ENCODE measurements around the gene CCNG2.
"Not testable (repeated sequence)": the region's sequence is repeated elsewhere in the genome, so short reads cannot be mapped to it uniquely, and the experiment has no call there.

The CCNG2 gene, protein sequence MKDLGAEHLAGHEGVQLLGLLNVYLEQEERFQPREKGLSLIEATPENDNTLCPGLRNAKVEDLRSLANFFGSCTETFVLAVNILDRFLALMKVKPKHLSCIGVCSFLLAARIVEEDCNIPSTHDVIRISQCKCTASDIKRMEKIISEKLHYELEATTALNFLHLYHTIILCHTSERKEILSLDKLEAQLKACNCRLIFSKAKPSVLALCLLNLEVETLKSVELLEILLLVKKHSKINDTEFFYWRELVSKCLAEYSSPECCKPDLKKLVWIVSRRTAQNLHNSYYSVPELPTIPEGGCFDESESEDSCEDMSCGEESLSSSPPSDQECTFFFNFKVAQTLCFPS

DNA sequence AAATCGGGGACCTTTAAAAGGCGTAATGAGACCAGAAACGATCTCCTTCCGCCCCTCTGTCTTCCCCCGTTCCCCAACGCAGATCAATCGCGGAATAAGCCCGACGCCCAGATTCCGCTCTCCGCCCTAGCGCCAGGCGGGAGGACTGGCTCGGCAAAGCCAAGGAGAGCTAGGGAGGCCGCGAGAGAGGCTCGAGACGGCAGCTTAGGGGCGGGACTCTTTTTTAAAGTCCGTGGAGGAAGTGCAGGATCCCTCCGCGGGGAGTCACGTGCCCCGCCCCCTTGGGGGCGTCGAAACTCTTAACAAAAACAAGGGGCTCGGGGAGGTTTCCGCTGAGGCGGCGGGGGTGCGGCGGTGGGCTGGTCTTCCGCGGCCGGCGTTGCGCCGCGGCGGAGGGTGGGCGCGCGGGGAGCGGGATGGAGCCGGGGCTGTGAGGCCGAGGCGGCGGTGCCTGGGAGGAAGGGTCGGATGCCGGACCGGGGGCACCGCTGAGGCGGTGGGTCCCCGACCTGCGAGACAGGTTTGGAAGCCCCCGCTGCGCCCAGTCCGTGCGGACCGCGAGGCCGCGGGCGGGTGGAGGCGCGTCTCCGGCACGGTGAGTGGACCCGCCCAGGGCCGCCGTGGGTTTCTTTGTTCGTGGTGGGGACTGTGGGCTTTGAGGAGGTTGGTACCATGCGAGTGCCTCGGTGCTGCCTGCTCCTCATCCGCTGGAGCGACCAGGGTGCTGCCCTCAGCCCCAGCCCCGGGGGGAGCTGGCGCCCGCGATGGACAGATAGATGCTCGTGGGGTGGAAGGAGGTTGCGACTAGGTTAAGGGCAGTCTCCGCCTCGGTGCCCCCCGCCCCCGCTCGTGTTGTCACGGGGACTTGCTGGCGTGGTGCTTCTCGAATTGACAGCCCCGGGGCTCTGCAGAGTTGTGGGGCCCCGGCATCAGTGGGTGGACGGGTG, at the start of gene CCNG2:
Gene CCNG2 (plus strand): TSS at position 296 of the 947 bp plus-strand sequence. CDS start 1,326 bp downstream, outside the sequence.
- peak; percentile 48 to 98 (median 85) for DNase-seq

DNA sequence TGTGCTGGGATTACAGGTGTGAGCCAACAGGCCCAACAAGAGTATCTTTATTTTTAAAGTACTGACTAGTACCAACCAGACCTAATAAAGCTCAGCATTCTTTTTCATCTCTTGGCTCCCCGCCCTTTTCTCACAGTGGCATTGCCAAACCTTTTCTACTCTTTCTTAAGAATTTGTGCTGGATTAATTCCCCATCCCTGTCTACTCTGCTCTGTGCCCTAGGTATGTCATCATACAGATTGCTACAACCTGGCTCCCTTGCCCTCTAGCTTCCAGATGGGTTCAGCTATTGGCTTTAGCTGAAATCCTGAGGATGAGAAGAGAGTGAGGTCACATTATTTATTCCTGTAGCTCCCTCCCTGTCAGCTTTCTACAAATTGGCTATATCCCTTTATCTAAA, 46.3 kb upstream of the CCNG2 start:
- DNase-seq = no peak

DNA sequence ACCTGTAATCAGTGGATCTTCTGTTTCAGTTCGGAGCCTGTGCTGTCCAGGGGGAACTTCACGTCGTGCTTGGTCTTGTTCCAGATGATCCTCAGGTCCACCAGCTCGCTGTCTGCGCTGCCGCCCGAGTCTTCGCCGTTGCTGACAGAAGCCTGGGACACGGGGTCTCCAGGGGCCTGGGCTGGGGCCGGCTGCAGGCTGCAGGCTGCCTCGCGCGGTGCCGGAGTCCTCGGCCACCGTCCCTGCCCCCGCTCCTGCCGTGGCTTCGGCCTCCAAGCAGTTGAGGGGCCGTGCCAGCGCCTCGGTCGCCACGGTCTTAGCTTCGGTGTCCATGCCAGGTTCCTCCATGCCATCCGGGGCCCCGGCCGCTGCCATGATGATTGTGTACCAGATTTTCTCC, 43.9 kb upstream of the CCNG2 start:
- DNase-seq = no peak

DNA sequence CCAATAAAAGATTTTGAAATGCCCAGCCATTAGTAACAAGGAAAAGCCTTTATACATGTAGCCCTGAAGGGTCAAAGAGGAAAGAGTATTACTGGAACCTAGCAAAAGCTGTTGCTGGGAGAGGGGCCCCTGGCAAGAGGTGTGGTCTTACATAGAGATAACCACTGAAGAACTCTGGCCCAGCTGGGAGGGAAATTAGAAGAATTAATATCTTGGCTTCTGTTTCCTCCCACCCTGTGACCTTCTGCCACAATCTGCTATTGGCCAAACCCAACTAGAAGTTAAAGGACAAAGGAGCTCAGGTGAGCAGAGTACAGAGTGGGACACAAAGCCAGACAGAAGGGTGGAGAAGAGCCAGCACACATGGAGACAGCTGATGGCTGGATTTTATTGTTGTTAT, 39.3 kb upstream of the CCNG2 start:
- DNase-seq = no peak

DNA sequence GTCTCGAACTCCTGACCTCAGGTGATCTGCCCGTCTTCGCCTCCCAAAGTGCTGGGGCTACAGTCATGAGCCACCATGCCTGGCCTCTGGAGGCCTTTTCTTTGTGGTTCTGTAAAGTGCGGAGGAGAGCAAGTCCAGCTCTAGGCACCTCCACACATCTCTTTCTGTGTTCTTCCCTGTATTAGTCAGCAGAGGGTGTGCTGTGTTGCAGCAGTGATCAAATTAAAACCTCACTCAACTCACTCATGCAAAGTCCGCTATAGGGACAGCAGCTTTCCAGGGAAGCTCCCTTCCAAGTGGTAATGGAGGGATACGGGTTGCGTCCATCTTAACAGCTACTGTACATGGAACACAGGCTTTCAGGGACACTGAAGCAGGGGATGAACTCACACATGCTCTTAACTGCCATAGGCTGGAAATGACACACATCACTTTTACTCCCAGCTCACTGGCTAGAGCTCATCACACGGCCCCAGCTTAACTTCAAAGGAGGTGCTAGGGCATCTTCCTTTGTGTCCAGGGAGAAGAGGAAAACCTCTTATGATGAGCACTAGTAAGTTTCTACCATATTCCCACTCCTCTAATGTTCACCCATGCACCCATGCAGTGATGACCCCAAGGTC, 36.0 kb upstream of the CCNG2 start:
- peak in 1 of 51 donors; percentile 1 for DNase-seq

DNA sequence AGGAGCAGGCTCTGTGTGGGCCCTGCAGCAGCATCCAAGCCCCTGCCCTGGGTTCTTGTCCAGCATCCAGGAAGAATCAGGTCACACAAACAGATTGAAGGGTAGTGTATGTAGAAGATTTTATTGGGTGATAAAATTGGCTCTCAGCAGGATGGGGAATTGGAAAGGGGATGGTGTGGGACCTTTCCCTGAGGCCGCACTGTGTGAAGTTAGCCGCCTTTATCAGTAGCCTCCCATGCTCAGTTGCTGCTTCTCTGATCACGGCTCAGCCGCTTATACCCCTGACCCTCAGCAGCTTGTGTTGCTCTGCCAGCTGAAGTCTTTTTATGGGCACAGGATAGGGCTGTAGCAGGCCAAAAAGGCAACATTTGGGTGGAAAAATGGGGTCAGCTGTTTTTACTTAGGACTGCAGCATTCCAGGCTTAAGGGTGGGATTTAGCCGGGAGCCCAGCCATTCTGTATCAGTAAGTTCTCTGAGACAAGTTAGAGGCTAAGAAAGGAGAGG, 35.2 kb upstream of the CCNG2 start:
- no peak for DNase-seq

DNA sequence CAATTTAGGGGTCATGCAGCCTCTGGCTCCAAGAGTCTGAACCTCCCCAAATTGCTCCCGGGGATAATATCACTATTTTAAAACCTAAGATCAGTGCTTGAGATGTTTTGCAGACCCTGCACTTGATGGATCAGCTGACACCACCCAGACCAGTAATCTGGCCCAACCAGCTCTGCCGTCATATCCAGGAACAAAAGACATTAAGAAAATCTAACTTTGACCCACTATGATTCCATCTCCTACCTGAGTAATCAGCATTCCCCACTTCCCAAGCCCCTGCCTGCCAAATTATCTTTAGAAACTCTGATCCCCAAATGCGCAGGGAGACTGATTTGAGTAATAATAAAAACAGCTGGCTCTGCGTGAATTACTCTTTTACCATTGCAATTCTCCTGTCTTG, 34.4 kb upstream of the CCNG2 start:
- no peak for DNase-seq

DNA sequence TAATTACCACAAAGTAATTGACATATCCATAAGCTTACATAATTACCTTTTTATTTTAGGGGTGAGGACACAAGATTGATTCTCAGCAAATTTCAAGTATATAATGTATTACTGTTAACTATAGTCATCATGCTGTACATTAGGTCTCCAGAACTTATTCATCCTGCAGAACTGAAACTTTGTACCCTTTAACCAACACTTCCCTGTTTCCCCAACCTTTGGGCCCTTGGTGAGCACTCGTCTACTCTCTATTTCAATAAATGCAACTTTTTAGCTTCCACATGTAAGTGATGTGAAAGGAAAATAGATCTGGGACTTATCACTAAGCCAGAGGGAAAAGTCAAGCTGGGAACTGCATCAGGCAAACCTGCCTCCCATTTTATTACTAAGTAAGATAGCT, 33.6 kb upstream of the CCNG2 start:
- no peak for DNase-seq

DNA sequence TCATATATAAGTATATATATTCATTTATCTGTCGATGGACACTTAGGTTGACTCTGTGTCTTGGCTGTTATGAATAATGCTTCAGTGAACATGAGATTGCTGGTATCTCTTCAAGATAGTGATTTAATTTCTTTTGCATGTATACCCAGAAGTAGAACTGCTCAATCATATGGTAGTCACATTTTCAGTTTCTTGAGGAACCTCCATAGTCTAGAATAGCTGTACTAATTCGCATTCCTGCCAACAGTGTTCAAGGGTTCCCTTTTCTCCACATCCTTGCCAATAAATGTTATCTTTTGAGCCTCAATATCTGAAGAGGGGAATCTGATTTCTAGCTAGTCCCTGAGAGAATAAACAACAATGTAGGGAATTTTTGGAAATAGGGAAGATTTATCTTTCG, 32.4 kb upstream of the CCNG2 start:
- no peak for DNase-seq

DNA sequence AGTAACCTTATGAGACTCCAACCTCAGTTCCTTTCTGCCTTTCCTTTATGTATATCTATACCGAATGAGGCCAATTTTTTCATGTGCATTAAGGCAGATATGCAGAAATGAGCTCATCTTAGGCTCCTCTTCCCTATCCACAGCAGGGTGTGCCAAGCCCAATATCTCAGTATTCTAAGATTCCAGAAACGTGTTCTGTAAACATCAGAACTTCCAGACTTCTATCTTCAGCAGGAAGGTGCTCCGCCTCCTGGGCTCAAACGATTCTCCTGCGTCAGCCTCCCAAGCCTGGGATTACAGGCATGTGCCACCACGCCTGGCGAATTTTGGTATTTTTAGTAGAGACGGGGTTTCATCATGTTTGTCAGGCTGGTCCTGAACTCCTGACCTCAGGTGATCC, 31.0 kb upstream of the CCNG2 start:
- no peak for DNase-seq

DNA sequence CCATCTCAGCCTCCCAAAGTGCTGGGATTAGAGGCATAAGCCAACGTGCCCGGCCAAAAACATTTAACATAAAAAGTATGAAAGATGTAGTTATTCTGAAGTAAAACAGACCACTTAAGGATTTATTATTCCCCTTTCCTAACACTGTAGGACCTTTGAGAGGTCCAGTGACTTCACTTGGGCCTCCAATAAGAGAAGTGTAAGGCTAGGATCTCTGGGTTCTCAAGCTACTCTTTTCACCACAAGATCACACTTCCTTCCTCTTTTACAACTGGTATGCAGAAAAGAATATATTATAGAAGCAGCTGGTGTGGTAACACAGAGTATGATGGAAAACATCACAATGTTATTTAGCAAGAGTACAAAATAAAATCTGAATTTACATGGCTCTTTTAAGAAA, 30.2 kb upstream of the CCNG2 start:
- DNase-seq = peak in 1 of 51 donors; percentile 1

DNA sequence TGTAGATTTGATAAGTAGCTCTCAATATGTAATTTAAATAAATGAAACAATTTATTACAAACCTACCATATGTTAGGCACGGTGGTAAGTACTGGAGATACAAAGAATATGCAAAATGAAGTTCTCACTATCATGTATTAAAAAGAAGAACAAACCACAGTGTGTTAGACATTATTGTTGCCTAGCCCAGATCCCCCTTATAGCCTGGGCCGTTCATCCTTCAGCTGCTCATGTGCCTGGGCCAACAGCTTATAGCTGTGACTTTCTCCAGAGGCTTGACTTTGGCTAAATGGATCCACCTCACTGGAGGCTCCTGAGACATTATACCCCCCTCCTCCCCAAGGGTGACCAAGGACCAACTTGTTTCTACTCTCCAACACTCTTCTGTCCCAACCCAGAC, 29.8 kb upstream of the CCNG2 start:
- no peak for DNase-seq

DNA sequence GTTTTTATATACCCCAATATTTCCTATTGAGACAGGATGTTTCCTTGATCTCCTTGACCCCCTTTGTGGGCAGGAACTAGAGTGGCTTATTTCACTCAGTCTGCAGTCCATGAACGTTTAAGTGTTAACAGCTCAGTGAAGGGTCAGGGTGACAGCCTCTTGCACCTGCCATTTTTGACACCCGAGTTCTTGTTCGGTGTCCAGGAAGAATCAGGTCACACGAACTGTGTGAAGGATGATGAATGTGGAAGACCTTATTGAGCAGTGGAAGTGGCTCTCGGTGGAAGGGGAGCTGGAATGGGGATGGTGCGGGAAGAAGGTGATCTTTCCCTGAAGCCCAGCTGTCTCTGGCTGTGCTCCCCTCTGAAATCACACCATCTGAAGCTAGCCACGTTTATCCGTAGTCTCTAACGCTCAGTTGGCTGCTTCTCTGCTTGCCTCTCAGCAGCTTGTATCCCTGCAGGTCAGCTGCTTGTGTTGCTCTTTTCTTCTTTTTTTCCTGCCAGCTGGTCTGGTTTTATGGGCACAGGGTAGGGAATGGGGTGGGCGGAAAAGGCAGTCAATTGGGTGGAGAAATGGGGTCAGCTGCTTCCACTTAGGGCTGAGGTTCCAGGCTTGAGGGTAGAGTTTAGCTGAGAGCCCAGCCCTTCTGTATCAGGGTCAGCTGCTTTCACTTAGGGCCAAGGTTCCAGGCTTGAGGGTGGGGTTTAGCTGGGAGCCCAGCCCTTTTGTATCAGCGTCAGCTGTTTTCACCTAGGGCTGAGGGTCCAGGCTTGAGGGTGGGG, 29.0 kb upstream of the CCNG2 start:
- no peak for DNase-seq

DNA sequence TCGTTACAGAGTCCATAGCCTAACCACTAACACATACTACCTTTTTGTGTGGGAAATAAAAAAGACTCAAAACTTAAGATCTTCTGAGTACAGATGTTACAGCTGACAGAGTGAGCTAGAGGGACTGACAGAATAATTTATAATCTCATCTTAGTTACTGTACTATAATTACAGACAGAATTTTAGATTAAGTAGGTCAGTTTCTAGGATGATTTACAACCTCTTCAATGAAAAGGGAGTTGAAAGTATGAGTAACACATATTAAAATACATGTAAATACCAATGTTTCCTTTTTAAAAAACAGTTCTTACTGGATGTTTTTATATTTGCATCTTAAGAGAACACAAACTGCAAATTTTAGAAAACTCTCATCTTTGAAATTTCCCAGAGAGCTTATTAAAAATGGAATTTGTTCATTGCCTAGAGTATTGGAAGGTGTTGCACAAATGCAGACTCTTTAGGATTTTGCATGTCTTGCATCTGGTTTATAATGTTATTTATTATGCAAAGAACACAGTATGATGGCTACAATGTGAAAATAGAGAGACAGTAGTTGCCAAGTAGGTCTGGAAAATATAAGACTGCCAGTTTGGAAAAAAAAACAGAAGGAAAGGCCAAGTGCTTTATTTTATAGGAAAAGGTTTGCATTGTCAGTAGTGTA, 24.2 kb upstream of the CCNG2 start:
- no peak for DNase-seq

DNA sequence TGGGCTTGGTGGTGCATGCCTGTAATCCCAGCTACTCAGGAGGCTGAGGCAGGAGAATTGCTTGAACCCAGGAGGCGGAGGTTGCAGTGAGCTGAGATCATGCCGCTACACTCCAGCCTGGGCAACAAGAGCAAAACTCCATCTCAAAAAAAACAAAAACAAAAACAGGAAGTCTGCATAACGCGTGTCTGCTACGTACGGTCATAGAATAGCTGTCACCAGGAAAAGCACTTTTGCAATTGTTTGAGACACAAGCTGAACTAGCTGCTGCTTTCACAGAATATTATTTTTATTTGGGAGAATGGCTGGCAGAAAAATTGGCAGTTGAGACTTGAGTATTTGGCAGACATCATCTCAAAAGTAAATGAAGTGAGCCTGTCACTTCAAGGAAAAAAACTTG, 19.6 kb upstream of the CCNG2 start:
- not testable (repeated sequence) for DNase-seq

DNA sequence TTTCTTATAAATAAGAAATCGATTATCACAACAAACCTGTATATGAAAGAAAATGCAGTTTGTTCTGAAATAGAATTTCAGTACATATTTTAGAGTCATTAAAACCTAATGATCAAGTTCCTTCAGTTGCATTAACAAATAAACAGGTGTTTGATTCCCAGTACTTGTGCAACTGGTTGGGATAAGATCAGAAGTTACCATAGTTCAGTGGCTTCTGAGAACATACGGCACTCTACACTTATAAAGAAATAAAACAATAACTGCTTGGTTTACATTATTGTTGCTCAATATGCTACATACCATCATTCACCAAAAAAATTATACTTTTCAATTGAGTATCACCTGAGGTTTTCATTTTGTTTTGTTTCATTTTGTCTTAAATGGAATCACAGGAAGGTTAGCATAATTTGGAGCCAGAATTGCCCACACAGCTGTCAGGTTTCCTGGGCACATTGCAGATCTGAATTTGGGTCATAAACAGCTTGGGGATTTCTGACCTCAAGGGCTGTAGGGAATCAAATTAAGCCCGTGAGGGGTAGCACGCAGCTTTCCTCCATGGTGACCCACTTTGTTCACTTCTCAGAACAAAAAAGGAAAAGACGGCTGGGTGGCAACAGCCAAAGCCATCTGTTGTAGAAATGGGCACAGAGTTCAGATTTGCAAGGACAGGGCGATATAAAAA, 14.9 kb upstream of the CCNG2 start:
- DNase-seq = no peak

DNA sequence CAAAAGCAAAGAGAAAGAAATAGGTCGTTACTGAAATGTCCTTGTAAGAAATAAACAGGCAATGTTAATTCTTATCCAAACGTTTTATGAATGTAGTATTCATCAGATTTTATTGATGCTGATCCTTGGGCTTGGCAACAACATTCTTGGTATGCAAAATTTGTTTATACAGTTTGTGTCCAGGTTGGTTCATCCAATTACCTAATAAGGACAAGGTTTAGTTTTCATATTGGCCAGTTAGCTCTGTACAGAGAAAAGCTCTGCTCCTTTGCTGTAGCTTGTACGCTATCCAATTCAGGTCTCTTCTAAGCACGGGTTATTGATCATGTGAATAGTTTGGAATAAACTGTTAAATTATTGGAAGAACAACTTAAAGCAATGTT, 14.4 kb upstream of the CCNG2 start:
- DNase-seq = no peak

DNA sequence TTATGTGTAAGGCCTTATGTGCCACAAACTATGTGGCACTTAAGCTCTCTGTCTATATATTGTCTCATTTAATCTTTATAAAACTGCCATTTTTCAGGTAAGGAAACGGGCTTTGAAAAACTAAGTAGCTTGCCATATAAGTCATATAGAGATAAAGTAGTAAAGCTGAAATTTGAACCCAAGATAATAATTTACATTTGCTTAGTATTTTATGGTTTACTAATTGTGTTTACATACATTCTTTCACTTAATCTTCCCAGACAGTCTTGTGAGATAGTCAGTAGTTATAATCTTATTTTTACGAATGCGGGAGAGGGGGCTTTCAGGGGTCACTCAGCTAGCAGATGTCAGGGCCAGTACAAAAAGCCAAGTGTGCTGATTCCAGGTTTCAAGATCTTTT, 13.9 kb upstream of the CCNG2 start:
- DNase-seq = no peak

DNA sequence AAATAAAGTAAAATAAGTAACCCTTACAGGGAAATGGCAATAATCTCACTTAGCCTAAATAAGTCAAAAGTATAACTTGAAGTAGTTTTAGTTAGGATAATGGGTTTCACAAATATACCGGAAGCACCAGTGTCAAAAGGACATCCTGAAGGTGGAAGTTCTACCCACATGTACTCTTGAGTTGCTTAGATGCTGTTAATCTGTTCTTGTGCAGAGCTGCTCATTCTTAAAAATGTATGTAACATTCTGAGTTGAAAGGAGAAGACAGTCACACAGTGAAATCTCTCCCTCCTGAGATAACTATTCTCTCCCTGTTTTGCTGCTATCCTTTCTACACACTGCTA, 11.2 kb upstream of the CCNG2 start:
- DNase-seq = no peak

All from hypothalamus (tissue), 51 donors.